PFSK-1 (cell line): ENCODE data around the gene MYH10.

Experiments used
- FOXP2 ChIP-seq: optimal IDR thresholded peaks from 2 replicates; pipeline ENCODE3; 2011; ENCODE audit warnings: borderline replicate concordance, control low read depth, inconsistent platforms; ENCODE audit not compliant: insufficient read depth; ENCODE audit errors: extremely low read length, extremely low read depth
- POLR2AphosphoS5 ChIP-seq: IDR thresholded peaks from 2 replicates; pipeline ENCODE4 v1.6.1; 2012; ENCODE audit warnings: low read depth, mild to moderate bottlenecking, control low read depth, low read length, moderate library complexity
- SIN3A ChIP-seq: IDR thresholded peaks from 2 replicates; pipeline ENCODE4 v1.6.1; 2012; ENCODE audit warnings: mild to moderate bottlenecking, low read length, moderate library complexity, borderline replicate concordance; ENCODE audit not compliant: insufficient read depth
- TAF1 ChIP-seq: IDR thresholded peaks from 2 replicates; pipeline ENCODE4 v1.6.1; 2012; ENCODE audit warnings: low read length, control low read depth, borderline replicate concordance; ENCODE audit not compliant: insufficient read depth
- TF ChIP-seq, protein P1 (sequence below), 2 experiments: IDR thresholded peaks; 2 replicates each; pipeline versions ENCODE4 v1.6.1 to v1.8.0; 2011 to 2012; ENCODE audit warnings: low read depth in 2 of 2, low read length in 2 of 2, control low read depth in 1 of 2, inconsistent platforms in 1 of 2, mild to moderate bottlenecking in 1 of 2, moderate library complexity in 1 of 2; ENCODE audit not compliant: insufficient read depth in 1 of 2

The MYH10 gene

DNA sequence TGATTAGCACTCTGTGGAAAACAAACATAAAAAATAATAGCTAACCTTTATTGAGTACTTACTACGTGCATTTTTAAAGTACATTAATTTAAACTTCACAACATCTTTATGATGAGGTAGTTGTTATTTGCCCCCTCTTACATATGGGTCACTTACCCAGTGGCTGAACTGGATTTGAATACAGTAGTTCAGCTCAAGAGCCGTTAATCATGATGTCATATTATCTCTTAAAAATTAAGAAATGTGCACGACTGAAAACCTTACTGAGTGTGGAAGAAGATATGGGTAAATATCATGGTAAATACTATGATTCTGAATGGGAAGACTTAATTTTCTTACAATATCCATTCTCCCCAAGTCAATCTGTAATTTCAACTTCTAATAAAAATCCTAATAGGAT is 177.2 kb downstream of the MYH10 start:
- TF ChIP-seq, protein P1, sequence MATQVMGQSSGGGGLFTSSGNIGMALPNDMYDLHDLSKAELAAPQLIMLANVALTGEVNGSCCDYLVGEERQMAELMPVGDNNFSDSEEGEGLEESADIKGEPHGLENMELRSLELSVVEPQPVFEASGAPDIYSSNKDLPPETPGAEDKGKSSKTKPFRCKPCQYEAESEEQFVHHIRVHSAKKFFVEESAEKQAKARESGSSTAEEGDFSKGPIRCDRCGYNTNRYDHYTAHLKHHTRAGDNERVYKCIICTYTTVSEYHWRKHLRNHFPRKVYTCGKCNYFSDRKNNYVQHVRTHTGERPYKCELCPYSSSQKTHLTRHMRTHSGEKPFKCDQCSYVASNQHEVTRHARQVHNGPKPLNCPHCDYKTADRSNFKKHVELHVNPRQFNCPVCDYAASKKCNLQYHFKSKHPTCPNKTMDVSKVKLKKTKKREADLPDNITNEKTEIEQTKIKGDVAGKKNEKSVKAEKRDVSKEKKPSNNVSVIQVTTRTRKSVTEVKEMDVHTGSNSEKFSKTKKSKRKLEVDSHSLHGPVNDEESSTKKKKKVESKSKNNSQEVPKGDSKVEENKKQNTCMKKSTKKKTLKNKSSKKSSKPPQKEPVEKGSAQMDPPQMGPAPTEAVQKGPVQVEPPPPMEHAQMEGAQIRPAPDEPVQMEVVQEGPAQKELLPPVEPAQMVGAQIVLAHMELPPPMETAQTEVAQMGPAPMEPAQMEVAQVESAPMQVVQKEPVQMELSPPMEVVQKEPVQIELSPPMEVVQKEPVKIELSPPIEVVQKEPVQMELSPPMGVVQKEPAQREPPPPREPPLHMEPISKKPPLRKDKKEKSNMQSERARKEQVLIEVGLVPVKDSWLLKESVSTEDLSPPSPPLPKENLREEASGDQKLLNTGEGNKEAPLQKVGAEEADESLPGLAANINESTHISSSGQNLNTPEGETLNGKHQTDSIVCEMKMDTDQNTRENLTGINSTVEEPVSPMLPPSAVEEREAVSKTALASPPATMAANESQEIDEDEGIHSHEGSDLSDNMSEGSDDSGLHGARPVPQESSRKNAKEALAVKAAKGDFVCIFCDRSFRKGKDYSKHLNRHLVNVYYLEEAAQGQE (IDR thresholded peaks at IDR 0.05; ENCODE audit: insufficient read depth in 1 of 2, low read depth in 2 of 2, low read length in 2 of 2), result no peak
- no peak for TF ChIP-seq TAF1
- no peak for TF ChIP-seq FOXP2
- TF ChIP-seq POLR2AphosphoS5, result no peak
- TF ChIP-seq SIN3A, result no peak

DNA sequence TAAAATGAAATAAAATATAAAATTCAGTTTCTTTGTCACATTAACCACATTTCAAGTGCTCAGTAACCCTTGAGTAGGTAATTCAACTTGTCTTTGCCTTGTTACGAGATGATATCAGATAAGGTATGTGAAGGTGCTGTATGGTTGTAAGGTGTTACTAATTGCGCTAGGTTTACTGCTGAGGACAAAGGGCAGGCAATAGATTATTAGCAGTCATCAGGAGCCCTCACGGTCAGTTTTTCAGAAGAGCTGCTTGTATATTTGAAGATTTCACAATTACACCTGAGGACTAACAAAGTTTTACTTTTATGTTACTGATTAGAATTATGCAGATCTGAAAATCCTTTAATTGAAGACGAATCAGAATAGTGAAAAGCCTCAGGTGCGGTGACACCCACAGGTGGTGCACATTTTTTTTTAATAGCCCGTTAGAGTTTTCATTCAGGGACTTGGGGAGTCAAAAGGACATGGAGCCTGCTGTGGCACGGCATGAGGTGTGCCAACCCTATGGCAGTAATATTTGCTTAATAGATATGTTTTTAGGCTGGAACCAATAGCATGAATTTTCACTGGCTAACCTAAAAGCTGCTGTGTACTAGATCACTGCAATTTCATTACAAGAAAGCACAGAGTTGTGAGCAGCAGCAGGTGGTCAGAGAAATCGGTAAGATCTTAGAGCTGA is 178.5 kb downstream of the MYH10 start:
- TF ChIP-seq, protein P1 (IDR thresholded peaks at IDR 0.05; ENCODE audit: insufficient read depth in 1 of 2, low read depth in 2 of 2, low read length in 2 of 2), result no peak
- TF ChIP-seq FOXP2, result no peak
- no peak for TF ChIP-seq POLR2AphosphoS5
- no peak for TF ChIP-seq SIN3A
- no peak for TF ChIP-seq TAF1

DNA sequence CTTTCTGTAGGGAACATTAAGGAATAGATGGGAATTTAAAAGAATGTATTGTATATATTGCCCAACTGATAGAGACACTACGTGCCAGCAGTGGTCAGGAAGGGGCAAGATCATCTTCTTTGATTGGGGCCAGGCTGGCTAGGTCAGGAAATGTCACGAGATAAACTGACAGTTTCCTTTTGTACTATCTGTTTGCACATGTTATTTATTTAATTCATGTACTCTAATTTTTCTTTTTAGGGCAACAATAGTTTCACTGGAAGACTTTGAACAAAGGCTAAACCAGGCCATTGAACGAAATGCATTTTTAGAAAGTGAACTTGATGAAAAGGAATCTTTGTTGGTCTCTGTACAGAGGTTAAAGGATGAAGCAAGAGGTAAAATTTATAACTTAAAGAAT is 182.2 kb downstream of the MYH10 start:
- no peak for TF ChIP-seq SIN3A
- TF ChIP-seq TAF1, result no peak
- no peak for TF ChIP-seq FOXP2
- no peak for TF ChIP-seq POLR2AphosphoS5
- TF ChIP-seq, protein P1 (IDR thresholded peaks at IDR 0.05; ENCODE audit: insufficient read depth in 1 of 2, low read depth in 2 of 2, low read length in 2 of 2), result no peak

DNA sequence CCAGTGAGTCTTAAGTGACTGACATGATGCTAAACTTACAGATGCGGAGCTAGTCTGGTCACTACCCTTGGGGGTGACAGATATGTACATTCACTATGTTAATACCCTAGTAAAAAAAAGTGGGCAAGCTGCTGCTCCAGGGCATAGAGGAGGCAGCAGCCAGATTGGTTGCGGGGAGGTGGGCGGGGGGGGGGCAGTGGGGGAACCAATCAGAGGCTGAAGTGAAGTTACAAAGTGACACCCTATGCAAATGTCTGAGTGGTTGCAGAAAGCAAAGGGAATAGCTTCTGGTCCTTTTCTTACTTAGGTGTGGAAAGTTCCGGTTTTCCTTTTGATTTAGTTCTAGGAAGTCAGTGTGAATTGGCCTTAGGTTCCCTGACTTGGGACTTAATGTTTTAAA is 182.7 kb downstream of the MYH10 start:
- TF ChIP-seq TAF1 (no peak), FOXP2 (no peak), SIN3A (no peak), POLR2AphosphoS5 (no peak)
- TF ChIP-seq, protein P1 (IDR thresholded peaks at IDR 0.05; ENCODE audit: insufficient read depth in 1 of 2, low read depth in 2 of 2, low read length in 2 of 2), result no peak
